Nasal cavity respiratory epithelium epithelial cell of viscerocranial mucosa (primary cell): ENCODE data around the gene CELF4. TPM values are rescaled to one million over a fixed set of nuclear protein-coding genes. Genes with fewer than 3 reads are reported as not detected.

Source experiments
- total RNA-seq: library from RNA; depleted of rRNA; stranded (reverse); fragments of >200 nt; gene quantifications from 2 replicates; pipeline ENCODE4 v1.2.3, GENCODE V29; 2014

Gene CELF4
- total RNA-seq = 0.07 TPM in 1 of 2 replicates, not detected in the other

GRCh38 chr18:37565101-37565976 lies at the start of gene CELF4:
CELF4 (minus strand) TSS chr18:37565798.

